Measurements from ENCODE around the gene FBRSL1.

FBRSL1 gene

DNA sequence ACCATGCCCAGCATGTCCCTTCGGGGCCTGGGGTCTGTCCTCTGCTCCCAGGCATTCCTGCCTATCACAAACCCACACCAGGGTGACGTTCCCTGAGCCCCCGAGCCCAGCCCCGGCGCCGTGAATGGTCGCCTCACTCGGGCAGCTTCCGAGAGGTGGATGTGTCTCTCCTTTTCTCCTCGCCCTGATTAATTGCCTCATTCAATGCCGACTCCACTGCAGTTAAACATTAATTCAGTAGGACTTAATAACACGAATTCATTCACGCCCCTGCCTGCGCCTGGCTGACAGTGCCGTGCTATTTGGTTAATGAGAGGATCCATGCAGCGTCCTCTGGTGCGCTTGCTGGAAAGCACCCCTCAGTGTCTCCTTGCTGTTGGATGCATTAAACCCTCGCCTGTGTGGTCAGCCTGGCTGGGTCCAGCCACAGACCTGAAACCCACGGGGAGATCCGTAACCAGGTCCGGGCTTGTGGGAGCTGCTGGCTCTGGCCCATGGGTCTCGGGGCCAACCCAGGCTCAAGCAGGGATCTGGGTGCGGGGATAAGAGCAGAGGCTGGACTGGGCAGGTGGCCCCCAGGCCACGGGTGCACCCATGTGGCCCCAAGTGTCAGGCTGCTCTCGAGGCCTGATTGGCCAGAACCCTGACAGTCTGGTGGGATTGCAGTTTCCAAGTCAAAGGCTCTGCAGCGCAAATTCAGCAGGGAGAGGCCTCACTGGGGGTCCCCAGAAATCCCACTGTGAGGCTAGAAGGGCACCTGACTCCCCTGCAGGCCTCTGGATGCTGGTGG is 55.4 kb downstream of the FBRSL1 start:
- DNase-seq = no peak

DNA sequence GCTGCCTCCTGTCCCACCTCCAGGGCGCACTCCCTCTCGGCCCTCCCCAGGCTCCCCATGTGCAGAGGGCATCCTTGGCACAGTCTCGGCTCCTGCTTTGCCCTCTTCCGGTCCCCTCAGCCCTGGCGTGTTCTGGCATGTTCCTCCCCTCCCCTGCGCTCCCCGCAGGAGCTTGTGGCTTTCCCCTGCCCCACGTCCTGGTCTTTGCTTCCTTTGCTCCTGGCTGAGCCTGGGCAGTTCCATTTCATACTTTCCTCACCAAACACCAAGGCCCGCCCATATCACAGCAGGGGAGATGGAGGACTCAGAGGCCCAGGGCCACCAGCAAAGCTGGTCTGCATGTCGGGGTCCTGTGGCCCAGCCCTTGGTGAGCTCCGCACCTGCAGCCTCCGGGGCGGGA is 56.0 kb downstream of the FBRSL1 start:
- DNase-seq = no peak

DNA sequence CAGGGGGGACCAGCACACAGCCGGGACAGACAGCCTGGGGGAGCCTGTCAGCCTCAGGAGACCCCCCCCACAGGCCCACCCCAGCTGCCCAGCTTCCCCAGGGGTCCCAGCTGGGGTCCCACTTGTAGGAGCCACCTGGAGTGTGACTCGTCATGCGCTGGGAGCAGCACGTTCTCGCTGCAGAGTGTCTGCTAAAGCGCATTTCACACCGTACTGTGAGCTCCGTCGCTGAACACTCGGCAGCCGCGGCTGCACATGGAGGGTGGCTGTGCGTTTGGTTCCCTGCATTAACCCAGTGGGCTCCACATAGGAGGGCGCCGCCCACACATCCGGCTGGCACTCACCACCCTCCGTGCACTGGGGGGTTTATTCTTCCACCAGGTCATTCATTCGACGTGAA is 56.7 kb downstream of the FBRSL1 start:
- no peak for DNase-seq

DNA sequence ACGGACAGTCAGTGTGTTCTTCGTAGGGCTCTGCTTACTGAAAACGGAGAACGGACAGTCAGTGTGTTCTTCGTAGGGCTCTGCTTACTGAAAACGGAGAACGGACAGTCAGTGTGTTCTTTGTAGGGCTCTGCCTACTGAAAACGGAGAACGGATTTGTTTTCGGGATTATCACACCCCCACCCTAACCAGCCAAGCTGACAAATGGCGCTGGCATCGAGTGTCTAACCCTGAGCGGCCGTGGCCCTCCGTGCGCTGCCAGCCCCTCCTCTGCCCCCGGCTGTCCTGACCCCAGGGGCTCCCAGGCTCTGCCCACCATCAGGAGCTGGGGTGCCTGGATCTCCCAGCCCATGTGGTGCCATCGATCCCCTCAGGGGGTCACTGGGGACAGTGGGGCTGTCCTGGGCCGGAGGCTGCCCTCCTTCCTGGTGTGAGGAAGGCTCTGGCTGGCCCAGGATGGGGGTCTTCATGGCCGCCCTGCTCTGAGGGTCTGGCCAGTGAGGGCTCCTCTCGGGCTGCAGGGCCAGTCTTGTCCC is 57.3 kb downstream of the FBRSL1 start:
- DNase-seq = no peak

DNA sequence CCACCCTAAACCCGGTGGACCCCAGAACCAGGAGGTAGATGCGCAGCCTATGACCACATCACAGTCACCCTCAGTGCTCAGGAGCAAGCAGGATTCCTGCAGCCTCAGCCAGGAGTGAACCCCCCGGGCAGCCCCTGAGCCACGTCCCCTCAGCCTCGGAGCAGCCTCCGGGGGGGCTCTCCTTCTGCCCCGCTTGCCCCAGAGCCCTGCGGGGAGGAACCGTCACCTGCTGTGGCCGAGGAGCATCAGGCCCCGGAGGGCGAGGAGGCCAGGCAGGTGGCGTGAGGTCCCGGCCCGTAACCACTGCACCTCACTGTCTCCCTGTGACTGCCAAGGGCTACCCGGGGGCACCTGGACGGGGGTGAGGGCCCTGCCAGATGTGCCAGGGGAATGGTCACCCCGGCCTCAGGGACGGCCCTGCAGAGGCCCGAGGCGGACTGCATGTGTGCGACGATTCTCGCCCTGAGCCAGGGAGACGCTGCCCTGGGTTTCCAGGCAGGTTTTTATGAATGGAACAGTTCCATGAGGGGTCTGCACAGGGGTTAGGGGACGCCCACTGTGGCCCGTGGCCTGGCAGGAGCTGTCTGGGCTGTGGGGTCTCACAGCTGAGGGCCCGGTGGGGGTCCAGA is 58.6 kb downstream of the FBRSL1 start:
- no peak for DNase-seq

DNA sequence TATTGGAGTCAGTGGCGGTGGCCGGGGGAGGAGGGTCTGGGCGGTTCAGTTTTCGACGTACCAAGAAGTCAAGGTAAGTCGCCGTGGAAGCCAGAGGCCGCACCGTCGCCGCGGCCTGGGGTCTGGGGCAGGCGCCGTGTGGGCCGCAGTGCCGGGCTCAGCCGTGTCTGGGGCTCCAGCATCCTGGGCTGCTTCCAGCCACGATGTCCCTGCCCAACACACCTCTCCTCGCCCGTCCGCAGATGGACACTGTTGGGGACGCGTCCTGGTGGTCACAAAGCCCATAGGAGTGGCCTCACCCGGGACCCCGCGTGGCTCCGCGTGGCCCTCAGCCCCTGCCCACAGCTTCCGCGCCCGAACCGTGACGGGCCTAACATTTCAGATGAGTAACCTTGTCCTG is 59.1 kb downstream of the FBRSL1 start:
- DNase-seq = no peak

DNA sequence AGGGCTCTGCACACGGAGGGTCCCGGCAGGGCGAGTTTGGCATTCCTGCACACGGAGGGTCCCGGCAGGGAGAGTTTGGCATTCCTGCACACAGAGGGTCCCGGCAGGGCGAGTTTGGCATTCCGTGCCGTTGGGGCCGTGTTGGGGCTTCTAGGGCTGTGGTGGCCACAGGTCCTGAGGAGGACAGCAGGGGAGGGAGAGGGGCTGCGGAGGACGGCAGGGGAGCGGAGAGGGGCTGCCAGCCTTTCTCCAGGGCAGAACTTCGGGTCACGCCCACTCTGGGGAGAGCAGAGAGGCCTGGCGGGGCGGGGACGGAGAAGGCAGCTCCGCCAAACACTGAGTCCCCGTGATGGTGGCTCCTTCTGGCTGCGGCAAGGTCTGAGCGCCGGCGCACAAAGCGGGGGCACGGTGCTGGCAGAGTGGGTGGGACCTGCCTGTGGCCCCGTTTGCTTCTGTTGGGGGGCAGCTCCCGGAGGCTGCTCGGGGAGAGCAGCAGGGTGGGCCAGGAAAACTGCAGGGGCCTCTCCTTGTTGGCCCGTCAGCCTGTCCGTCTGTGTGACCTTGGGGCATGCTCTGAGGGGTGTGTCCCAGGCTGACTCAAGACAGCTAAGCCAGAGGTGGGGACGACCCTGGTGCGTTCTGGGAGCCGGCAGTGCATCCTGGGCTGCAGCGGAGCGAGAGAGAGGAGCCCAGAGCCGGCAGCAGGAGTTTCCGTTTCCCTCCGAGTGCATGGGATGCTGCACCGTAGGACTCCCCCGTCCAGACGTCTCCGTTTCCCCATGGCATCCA is 60.3 kb downstream of the FBRSL1 start:
- no peak for DNase-seq

DNA sequence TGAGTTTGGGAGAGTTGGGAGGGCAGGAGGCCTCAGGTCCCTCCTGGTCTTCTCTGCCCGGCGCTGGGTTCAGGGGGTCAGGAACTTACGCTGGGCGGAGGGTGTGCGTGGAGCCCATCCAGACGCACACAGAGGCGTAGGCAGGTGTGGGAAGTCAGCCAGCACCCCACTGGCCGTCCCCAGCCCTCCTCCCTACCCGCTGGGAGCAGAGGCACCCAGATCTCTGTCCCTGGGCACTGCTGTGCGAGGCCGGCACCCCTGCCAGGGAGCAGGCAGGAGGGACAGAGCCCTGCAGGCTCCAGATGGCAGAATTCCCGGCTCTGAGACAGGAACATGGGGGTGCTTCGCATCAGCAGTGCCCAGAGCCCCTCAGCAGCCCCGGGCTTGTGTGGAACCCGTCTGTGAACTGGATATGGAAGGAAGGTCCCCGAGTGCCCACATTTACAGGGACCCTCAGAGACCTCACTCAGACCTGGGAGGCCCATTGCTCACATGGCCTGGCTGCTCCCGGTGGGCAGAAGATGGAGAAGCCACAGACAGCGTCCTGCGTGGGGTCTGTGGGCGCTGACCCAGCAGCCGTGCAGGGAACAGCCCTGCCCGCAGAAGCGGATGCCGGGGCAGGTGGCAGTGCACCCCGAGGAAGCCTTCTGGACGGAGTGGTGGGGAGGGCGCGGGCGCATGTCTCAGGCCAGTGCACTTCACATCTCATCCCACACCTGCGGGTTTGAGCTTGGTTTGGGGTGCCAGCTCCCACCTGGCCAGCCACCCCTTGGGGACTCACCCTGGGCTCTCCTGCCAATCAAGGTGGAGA is 61.1 kb downstream of the FBRSL1 start:
- DNase-seq = no peak

DNA sequence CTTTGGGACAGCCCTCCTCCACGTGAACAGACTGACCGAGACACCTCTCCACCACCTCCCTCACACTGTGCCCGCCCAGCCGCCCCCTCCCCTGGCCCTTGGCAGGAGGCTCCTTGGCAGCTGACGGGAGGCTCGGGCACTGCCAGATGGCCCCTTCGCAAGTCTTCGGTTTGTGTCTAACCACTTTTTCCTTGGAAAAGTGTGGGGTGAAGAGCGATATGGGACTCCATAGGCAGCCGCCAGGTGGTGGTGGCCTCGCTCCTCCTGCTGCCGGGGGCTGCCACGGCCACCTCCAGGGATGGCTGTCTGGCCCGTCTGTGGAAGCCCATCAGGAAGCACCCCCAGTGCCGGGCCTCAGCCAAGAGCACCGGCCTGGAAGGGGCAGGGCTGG is 61.7 kb downstream of the FBRSL1 start:
- no peak for DNase-seq

DNA sequence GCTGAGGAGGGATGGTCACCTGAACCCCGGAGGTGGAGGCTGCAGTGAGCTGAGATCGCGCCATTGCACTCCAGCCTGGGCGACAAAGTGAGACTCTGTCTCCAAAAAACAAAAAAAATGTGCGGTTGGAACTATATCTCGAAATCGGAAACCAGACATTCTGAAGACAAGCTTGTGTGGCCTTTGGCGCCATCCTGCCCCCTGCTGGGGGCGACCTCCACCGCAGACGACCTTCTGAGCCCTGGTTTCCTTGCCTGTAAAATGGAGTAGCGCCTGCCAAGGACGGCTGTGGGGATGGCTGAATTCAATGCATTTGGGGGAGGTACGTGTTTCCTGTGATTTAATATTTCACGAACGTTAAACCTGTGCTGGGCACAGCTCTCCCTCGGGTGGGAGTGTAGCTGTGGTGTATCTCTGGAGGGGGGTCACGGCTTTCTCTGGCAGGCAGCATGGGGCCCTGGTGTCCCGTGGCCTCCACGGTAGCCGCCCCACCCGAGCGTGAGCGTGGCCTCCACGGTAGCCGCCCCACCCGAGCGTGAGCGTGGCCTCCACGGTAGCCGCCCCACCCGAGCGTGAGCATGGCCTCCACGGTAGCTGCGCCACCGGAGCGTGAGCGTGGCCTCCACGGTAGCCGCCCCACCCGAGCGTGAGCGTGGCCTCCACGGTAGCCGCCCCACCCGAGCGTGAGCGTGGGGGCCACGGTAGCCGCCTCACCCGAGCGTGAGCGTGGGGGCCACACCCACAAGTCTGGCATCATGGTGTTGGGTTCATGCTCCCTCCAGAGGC is 65.1 kb downstream of the FBRSL1 start:
- peak in 1 of 5 experiments; percentile 44 for DNase-seq

DNA sequence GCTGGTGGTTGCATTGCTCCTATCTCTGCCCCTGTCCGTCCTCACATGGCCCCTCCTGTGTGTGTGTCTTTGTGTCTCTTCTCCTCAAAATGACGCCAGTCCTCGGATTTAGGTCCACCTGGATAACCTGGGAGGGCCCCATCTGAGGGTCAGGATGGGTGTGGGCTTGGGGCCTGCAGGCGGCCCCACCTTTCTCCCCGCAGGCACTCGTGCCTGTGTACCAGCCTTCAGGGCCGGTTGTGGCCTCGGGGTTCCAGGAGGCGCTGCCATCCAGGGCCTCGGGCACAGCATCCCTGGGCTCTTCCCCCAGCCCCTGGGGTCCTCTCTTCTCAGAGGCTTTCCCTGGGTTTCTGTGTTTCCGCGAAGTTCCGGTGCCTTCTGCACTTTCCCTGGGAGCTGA is 65.7 kb downstream of the FBRSL1 start:
- DNase-seq = no peak

DNA sequence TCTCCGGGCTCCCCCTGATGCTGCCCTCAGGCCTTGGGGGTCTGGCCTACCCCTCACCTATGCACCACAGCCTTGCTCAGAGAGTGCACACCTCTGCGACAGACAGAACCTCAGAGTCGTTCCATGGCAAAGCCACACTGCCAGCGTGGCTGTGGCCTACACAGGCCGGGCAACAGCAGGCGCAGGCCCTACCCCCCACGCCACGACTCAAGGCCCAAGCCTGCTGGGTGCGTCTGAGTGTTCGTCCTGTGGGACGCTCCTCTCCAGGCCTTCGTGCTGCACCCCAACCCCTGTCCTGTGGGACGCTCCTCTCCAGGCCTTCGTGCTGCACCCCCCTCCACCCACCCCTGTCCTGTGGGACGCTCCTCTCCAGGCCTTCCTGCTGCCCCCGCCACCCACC is 66.3 kb downstream of the FBRSL1 start:
- no peak for DNase-seq

DNA sequence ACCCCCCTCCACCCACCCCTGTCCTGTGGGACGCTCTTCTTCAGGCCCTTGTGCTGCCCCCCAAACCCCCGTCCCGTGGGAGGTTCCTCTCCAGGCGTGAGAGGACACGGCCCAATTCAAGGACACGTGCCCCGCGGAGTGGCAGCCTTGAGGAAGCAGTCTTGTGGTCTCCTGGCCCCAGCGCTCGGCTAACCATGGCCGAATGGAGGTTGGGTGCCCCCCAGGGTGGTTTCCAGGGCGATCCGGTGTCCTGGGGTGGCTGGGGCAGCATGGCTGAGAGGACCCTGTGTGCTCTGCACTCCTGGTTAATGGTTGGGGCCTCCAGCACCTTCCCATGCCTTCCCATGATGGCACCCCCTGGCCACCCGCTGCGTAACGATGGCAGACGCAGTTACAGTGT is 66.8 kb downstream of the FBRSL1 start:
- DNase-seq = no peak

DNA sequence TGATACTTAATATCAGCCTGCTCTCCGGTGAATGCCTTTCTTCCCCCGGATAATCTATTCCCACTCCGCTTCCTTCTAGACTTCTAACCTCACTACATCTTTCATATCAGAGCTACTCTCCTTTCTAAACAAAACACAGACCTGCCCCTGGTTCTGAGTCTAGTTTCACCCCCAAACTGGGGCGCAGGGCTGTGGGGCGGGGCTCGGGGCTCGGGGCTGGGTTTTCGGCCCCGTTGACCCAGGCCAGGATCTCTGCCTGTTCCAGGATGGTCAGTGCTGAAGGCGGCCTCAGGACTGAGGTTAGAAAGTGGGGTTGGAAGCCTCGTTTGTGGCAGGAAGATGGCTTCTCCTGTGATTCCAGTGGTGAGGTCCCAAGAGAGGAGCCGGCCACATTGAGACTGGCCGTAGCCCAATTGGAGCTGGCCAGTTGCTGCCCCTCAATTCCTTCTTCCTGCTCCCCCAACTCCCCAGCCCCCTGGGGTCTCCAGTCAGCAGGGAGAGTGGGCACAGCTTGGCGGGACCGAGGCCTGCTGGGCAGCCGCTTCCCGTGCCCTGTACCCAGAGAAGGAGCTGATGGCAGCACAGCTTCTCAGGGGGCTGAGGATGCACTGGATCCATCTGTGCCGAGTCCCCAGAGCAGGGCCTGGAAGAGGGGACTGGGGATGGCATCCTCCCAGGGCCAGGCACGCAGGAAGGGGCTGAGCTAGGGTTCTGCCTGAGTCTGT is 67.5 kb downstream of the FBRSL1 start:
- no peak for DNase-seq

DNA sequence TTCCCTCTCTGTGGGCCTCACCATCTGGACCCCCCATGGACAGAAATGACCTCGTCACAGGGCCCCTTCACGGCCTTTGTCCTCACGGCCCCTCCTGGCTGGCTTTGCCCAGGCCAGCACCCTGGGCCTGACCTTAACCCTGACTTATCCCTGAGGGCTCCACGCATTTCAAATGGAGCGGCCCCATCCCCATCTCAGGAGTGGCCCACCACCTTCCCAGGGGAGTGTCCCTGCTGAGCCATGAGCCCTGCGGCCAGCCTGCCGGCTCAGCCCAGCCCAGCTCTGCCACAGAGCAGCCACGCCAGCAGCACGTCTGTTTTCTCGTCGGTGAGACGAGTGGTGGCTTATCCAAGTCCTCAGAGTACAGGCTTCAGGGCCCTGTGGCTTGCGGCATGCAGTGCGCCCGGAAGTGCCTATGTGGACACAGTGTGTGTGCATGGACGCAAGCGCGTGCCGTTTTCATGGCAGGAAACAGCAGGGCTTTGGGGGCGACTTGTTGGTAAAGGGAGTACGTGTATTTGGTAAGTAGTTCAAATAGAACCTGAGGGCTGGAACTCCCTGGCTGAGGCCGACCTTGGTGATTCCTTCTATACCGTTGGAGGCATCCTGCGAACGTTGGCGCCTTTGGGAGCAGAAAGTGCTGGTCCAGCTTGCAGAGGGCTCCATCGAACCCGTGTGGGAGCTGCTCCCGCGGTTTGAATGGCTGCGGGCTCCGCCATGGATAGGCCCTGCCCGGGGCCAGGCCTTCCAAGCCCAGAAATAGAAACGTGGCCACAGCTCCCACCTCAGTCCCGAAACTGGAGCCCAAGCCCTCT is 68.3 kb downstream of the FBRSL1 start:
- peak in 1 of 5 experiments; percentile 16 for DNase-seq

DNA sequence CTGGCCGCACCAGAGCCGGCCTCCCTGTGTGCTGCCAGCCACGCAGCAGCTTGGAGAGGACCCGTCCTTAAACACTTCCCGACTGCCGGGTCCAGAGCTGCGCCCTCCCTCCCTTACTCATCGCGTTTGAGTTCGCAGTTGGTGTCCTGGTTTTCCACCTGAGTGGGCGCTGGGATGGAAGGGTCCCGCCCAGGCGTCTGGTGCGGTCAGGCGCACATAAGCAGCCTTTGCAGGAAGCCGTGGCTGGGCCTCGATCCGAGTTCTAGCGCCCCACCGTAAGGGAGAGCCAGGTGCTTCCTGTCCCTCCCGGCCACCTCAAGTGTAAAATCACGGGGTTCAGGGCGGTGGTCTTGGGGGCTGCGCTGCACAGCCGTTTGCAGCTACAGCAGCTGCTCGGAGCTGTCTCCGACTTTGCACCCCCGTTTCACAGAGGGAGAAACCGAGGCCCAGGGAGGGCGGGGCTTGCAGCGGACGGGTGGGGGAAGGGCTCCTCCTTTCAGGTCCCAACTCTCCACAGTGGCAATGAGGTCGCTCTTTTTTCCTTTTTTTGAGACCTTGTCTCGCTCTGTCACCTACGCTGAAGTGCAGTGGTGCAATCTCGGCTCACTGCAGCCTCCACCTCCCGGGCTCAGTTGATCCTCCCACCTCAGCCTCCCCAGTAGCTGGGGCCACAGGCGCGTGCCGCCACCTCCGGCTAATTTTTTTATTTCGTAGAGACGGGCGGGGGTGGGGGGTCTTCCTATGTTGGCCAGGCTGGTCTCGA is 69.1 kb downstream of the FBRSL1 start:
- DNase-seq = no peak

DNA sequence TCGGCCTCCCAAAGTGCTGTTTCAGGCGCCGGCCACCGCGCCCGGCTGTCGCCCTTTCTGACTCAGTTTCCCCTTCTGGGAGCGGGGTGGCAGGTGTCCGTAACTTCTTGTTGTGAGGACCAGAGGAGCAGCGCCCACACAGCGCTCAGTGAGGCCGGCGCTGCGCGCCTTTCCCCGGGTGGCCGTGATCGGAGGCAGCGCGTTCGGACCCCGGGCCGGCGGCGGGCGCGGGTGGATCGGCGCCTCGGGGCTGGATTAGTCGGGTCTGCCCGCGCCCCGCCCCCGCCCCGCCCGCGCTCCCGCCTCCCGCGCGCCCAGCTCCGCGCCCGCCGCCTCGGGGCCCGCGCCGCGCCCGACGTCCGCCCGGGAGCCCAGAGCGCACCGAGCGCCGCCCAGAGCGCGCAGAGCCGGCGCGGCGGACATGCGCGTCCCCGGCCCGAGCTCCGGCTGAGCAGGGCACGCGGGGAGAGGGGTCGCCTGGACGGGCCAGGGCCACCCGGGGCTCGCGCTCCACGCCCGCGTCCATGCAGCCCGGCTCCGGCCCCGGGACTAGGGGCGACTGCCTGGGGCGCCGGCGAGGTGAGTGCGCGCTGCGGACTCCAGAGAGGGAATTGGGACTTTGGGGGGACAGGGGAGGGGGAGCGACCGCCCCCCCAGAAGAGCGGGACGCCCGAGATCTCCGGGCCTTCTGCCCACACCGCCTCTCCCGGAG is 69.9 kb downstream of the FBRSL1 start:
- peak in 1 of 5 experiments; percentile 63 for DNase-seq

DNA sequence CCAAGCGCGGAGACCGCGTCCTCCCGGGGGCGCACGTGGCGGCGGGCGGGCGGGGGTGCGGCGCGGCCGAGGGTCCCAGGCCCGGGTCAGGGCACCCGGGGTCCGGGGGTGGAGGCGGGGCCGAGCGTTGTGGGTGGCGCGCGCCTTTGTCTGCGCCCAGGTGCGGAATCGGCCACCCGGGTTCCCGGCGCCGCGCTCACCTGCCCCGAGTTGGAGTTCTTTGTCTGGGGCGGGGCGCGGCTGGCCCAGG is 70.3 kb downstream of the FBRSL1 start:
- no peak for DNase-seq
